Keratinocyte (primary cell): Measurements from ENCODE around the gene ZNF23. TPM values are rescaled to one million over a fixed set of nuclear protein-coding genes. Genes with fewer than 3 reads are reported as not detected.

Experiments
- DNase-seq: peaks from one replicate; pipeline ENCODE4 v3.0.0-alpha.2; 2011; ENCODE audit warnings: low read depth, missing footprints, low spot score
- FAIRE-seq: peaks from 2 replicates; lab custom pipeline; 2011; peaks lifted over from hg19 to GRCh38; lab: Jason Lieb, UNC
- H2AFZ ChIP-seq: 2 replicates; pipeline ENCODE4 v1.6.0; 2012; ENCODE audit warnings: low read length, control low read depth, inconsistent platforms; ENCODE audit not compliant: control insufficient read depth
- H3K27ac ChIP-seq: 2 replicates; pipeline ENCODE4 v1.5.1; 2011; ENCODE audit warnings: low read length; ENCODE audit not compliant: control insufficient read depth, insufficient read depth
- H3K27me3 ChIP-seq: 3 replicates; pipeline ENCODE4 v1.6.0; 2011; ENCODE audit warnings: low read length; ENCODE audit not compliant: control insufficient read depth, insufficient read depth; ENCODE audit errors: extremely low read depth
- H3K36me3 ChIP-seq, 2 experiments: 2 replicates in 1 of 2; 3 replicates in 1 of 2; pipeline ENCODE4 v1.5.1; 2011; ENCODE audit warnings: low read length in 2 of 2, mild to moderate bottlenecking in 1 of 2; ENCODE audit not compliant: control insufficient read depth in 2 of 2, insufficient read depth in 2 of 2; ENCODE audit errors: extremely low read depth in 1 of 2
- H3K4me1 ChIP-seq: 3 replicates; pipeline ENCODE4 v1.5.1; 2011; ENCODE audit warnings: low read length; ENCODE audit not compliant: control insufficient read depth, insufficient read depth; ENCODE audit errors: extremely low read depth
- H3K4me2 ChIP-seq: 3 replicates; pipeline ENCODE4 v1.6.0; 2011; ENCODE audit warnings: low read depth, low read length; ENCODE audit not compliant: control insufficient read depth, insufficient read depth; ENCODE audit errors: extremely low read depth
- H3K4me3 ChIP-seq, 3 experiments: fragments of 200-600 bp in 1 of 3; sonication (generic) in 1 of 3; 2 replicates in 2 of 3; 3 replicates in 1 of 3; pipeline ENCODE4 v1.5.1; 2011 to 2016; ENCODE audit warnings: low read length in 3 of 3, mild to moderate bottlenecking in 3 of 3, control low read depth in 2 of 3, inconsistent platforms in 1 of 3, low read depth in 1 of 3, mixed read lengths in 1 of 3, mixed run types in 1 of 3, moderate library complexity in 1 of 3; ENCODE audit not compliant: control insufficient read depth in 2 of 3, insufficient read depth in 2 of 3; ENCODE audit errors: extremely low read depth in 1 of 3
- H3K79me2 ChIP-seq: 2 replicates; pipeline ENCODE4 v1.6.0; 2012; ENCODE audit warnings: low read length; ENCODE audit not compliant: control insufficient read depth, insufficient read depth
- H3K9ac ChIP-seq: 3 replicates; pipeline ENCODE4 v1.6.0; 2011; ENCODE audit warnings: low read length; ENCODE audit not compliant: control insufficient read depth, insufficient read depth; ENCODE audit errors: extremely low read depth
- H3K9me1 ChIP-seq: 3 replicates; pipeline ENCODE4 v1.6.0; 2011; ENCODE audit warnings: low read length; ENCODE audit not compliant: control insufficient read depth, insufficient read depth; ENCODE audit errors: extremely low read depth
- H3K9me3 ChIP-seq: 2 replicates; pipeline ENCODE4 v1.5.1; 2012; ENCODE audit warnings: low read depth, low read length; ENCODE audit not compliant: control insufficient read depth
- H4K20me1 ChIP-seq: 3 replicates; pipeline ENCODE4 v1.6.0; 2011; ENCODE audit warnings: low read length; ENCODE audit not compliant: control insufficient read depth, insufficient read depth; ENCODE audit errors: extremely low read depth
- CTCF ChIP-seq, 3 experiments: IDR thresholded peaks in 1 of 3; conservative IDR thresholded peaks in 1 of 3; optimal IDR thresholded peaks in 1 of 3; 2 replicates in 2 of 3; 3 replicates in 1 of 3; pipeline versions ENCODE3 to v1.5.1; 2011; ENCODE audit warnings: low read length in 3 of 3, mild to moderate bottlenecking in 3 of 3, moderate library complexity in 2 of 3, control low read depth in 1 of 3, inconsistent platforms in 1 of 3; ENCODE audit not compliant: insufficient read depth in 2 of 3; ENCODE audit errors: extremely low read depth in 1 of 3
- EZH2 ChIP-seq: IDR thresholded peaks from one replicate; pipeline ENCODE4 v1.6.1; 2012; ENCODE audit warnings: inconsistent platforms, mild to moderate bottlenecking, low read length, moderate library complexity
- dilution Hi-C: fragments of 300-500 bp; cut with MboI; formaldehyde crosslinking; loops from one replicate; pipeline ENCODE4 v1.7.0; 2020; ENCODE audit warnings: low sequenced_read_pairs; ENCODE audit not compliant: extremely low pct_ligation_motif_present
- polyA plus RNA-seq, 5 experiments: library from polyadenylated mRNA; depleted of rRNA in 3 of 5; stranded (reverse) in 3 of 5; stranded (forward) in 1 of 5; unstranded in 1 of 5; fragments of >200 nt; gene quantifications; 1 replicate in 1 of 5; 2 replicates in 3 of 5; 3 replicates in 1 of 5; pipeline versions ENCODE4 v1.2.1 to v1.2.3, GENCODE V29; 2011 to 2012; ENCODE audit warnings: missing spikeins in 2 of 5, low read depth in 1 of 5, low replicate concordance in 1 of 5

The ZNF23 gene
- polyA plus RNA-seq, 1 donor (not counting 4 experiments of a cell fraction or from before 2014, with no cell fraction given), result 8.2 TPM

GRCh38 chr16:71472051-71472450 is 10.0 kb upstream of the ZNF23 start:
- peaks cover 18% of the 10 kb centered on the region for H3K4me1 ChIP-seq
- no peak overlapping the region for H2AFZ ChIP-seq
- H3K9me3 ChIP-seq, result peaks cover 5% of the 10 kb centered on the region
- no peaks in the 10 kb centered on the region for H3K27me3 ChIP-seq
- dilution Hi-C loops, result no loop called here
- no peak for DNase-seq
- H3K4me2 ChIP-seq, result no peak overlapping the region
- H3K27ac ChIP-seq, result no peak overlapping the region
- no peak overlapping the region for H3K4me3 ChIP-seq
- peaks cover 3 to 4% of the 10 kb centered on the region in 2 experiments for H3K36me3 ChIP-seq
- no peak for FAIRE-seq
- TF ChIP-seq CTCF (optimal IDR thresholded peaks at IDR 0.05 in 1 of 3, IDR thresholded peaks at IDR 0.05 in 1 of 3, conservative IDR thresholded peaks at IDR 0.05 in 1 of 3; ENCODE audit: extremely low read depth in 1 of 3, insufficient read depth in 2 of 3, low read length in 3 of 3) (no peak), EZH2 (no peak)
- no peaks in the 10 kb centered on the region for H3K9me1 ChIP-seq
- no peaks in the 10 kb centered on the region for H3K79me2 ChIP-seq
- H3K9ac ChIP-seq, result no peak overlapping the region
- no peaks in the 10 kb centered on the region for H4K20me1 ChIP-seq

GRCh38 chr16:71467810-71468209 is 5.8 kb upstream of the ZNF23 start:
- Histone ChIP-seq H3K27ac (no peak overlapping the region), H3K79me2 (no peaks in the 10 kb centered on the region), H3K4me1 (peaks cover under 1% of the 10 kb centered on the region), H3K27me3 (no peaks in the 10 kb centered on the region), H3K4me3 (no peak overlapping the region), H3K4me2 (no peak overlapping the region), H3K9ac (no peak overlapping the region), H3K9me1 (no peaks in the 10 kb centered on the region), H4K20me1 (no peaks in the 10 kb centered on the region), H2AFZ (no peak overlapping the region), H3K36me3 (no peaks in the 10 kb centered on the region), H3K9me3 (no peaks in the 10 kb centered on the region)
- DNase-seq, result no peak
- TF ChIP-seq EZH2 (no peak), CTCF (optimal IDR thresholded peaks at IDR 0.05 in 1 of 3, IDR thresholded peaks at IDR 0.05 in 1 of 3, conservative IDR thresholded peaks at IDR 0.05 in 1 of 3; ENCODE audit: extremely low read depth in 1 of 3, insufficient read depth in 2 of 3, low read length in 3 of 3) (no peak)
- FAIRE-seq, result no peak
- dilution Hi-C loops, result no loop called here
